GM10248 (cell line): ENCODE measurements around the gene TMCO2.

ENCODE experiments used
- CTCF ChIA-PET: fragments of 300-600 bp; sonication (Branson Sonifier 250); formaldehyde crosslinking; extraction: SDS; loops from one replicate; lab custom pipeline; 2021; ENCODE audit warnings: antibody characterized with exemption; lab: Yijun Ruan, JAX
- POLR2A ChIA-PET: fragments of 350-650 bp; sonication (Branson Sonifier 250); formaldehyde crosslinking; extraction: SDS; loops from one replicate; lab custom pipeline; 2020; ENCODE audit warnings: antibody characterized with exemption; lab: Yijun Ruan, JAX
- DNase-seq: peaks from one replicate; pipeline ENCODE4 v3.0.0; 2012; ENCODE audit errors: extremely low spot score
- CTCF ChIP-seq: IDR thresholded peaks from 2 replicates; pipeline ENCODE4 v1.5.1; 2012; ENCODE audit warnings: mild to moderate bottlenecking, low read depth; ENCODE audit errors: extremely low read depth, missing control alignments, control extremely low read depth

Gene TMCO2

GRCh38 chr1:40241362-40241761 lies 6.4 kb upstream of the TMCO2 start:
- CTCF ChIA-PET = interaction anchor here (1.4 to 5.0 kb wide), 8 partner anchors 10 to 97 kb away, joined by 4 to 32 read pairs (median 7); no protein-coding TSS in a partner anchor
- DNase-seq = no peak
- POLR2A ChIA-PET = interaction anchor here (0.6 to 1.0 kb wide), 2 partner anchors 9 to 738 kb away, joined by 3 to 4 read pairs; partner anchors contain the start of gene CTPS1
- no peak for TF ChIP-seq CTCF

GRCh38 chr1:40243351-40243750 lies 4.4 kb upstream of the TMCO2 start:
- ChIA-PET POLR2A (no interaction called here), CTCF (interaction anchor here (1.7 to 5.0 kb wide), 5 partner anchors 8 to 95 kb away, joined by 3 to 32 read pairs (median 11); no protein-coding TSS in a partner anchor)
- no peak for TF ChIP-seq CTCF
- no peak for DNase-seq

GRCh38 chr1:40244138-40244744 lies 3.5 kb upstream of the TMCO2 start:
- ChIA-PET CTCF (interaction anchor here (2.5 to 4.4 kb wide), 2 partner anchors 12 to 71 kb away, joined by 11 to 12 read pairs; no protein-coding TSS in a partner anchor), POLR2A (no interaction called here)
- no peak for DNase-seq
- TF ChIP-seq CTCF = no peak

- no peak for TF ChIP-seq CTCF
- POLR2A ChIA-PET = no interaction called here
- CTCF ChIA-PET = interaction anchor here (0.9 to 2.3 kb wide), 4 partner anchors 25 to 102 kb away, joined by 3 to 8 read pairs (median 4); no protein-coding TSS in a partner anchor
- DNase-seq = no peak
Observed at GRCh38 chr1:40245686-40246085, 2.1 kb upstream of the TMCO2 start.

GRCh38 chr1:40248412-40248811 lies 675 bp downstream of the TMCO2 start:
- CTCF ChIA-PET = interaction anchor here (1.4 to 1.6 kb wide), 3 partner anchors 18 to 49 kb away, joined by 3 to 4 read pairs (median 3); no protein-coding TSS in a partner anchor
- no peak for TF ChIP-seq CTCF
- POLR2A ChIA-PET = no interaction called here
- DNase-seq = no peak

GRCh38 chr1:40251456-40251855 lies 3.7 kb downstream of the TMCO2 start:
- TF ChIP-seq CTCF = no peak
- ChIA-PET CTCF (interaction anchor here (1.0 to 1.2 kb wide), 2 partner anchors 9 to 173 kb away, joined by 3 read pairs; no protein-coding TSS in a partner anchor), POLR2A (no interaction called here)
- DNase-seq = no peak
